Gastroesophageal sphincter (tissue), 4 donors: ENCODE results near the gene RANBP10. TPM values are rescaled to one million over a fixed set of nuclear protein-coding genes. Genes with fewer than 3 reads are reported as not detected.

Source experiments
- ATAC-seq: fragments of 150-250 bp; one replicate; pipeline ENCODE4 v1.9.1; 2016; ENCODE audit warnings: mild to moderate bottlenecking, moderate library complexity
- H3K27ac ChIP-seq, 4 donors: fragments of 200-600 bp; sonication (generic) in 3 of 4; 1 replicate in 3 of 4; 2 replicates in 1 of 4; pipeline ENCODE4 v1.5.1; 2016 to 2019
- H3K27me3 ChIP-seq: fragments of 200-600 bp; sonication (generic); one replicate; pipeline ENCODE4 v1.5.1; 2019
- H3K36me3 ChIP-seq, 2 donors: fragments of 200-600 bp; sonication (generic); one replicate each; pipeline ENCODE4 v1.5.1; 2019; ENCODE audit warnings: control low read depth in 1 of 2
- H3K4me1 ChIP-seq, 3 donors: fragments of 200-600 bp; sonication (generic); 1 replicate in 2 of 3; 2 replicates in 1 of 3; pipeline ENCODE4 v1.5.1; 2016 to 2019; ENCODE audit warnings: control low read depth in 2 of 3
- H3K4me3 ChIP-seq, 2 donors: fragments of 200-600 bp; sonication (generic); one replicate each; pipeline ENCODE4 v1.5.1; 2019; ENCODE audit warnings: mild to moderate bottlenecking in 1 of 2, moderate library complexity in 1 of 2
- H3K9me3 ChIP-seq, 3 donors: fragments of 200-600 bp; sonication (generic); one replicate each; pipeline ENCODE4 v1.5.1; 2017 to 2019; ENCODE audit warnings: control low read depth in 2 of 3
- CTCF ChIP-seq, 4 experiments: fragments of 200-600 bp in 2 of 4; fragments of 450-650 bp in 2 of 4; sonication (generic) in 1 of 4; IDR thresholded peaks; one replicate each; pipeline ENCODE4 v1.5.1; 2017 to 2019; ENCODE audit warnings: antibody characterized with exemption in 4 of 4, mild to moderate bottlenecking in 2 of 4, moderate library complexity in 2 of 4
- EP300 ChIP-seq: sonication (generic); formaldehyde crosslinking; IDR thresholded peaks from one replicate; pipeline ENCODE4 v1.6.1; 2017; ENCODE audit warnings: antibody characterized with exemption, mild to moderate bottlenecking
- POLR2A ChIP-seq, 2 donors: fragments of 450-650 bp; IDR thresholded peaks; one replicate each; pipeline ENCODE4 v1.6.1; 2017; ENCODE audit warnings: antibody characterized with exemption in 2 of 2, mild to moderate bottlenecking in 2 of 2, moderate library complexity in 1 of 2
- POLR2AphosphoS5 ChIP-seq: sonication (generic); formaldehyde crosslinking; IDR thresholded peaks from one replicate; pipeline ENCODE4 v1.6.1; 2017; ENCODE audit warnings: antibody characterized with exemption
- WGBS, 2 donors: methylation state at CpG; one replicate each; pipeline ENCODE4 v1.1.5; 2018; ENCODE audit warnings: low coverage in 1 of 2; 5-methylcytosine and 5-hydroxymethylcytosine counted together
- total RNA-seq, 4 donors: library from RNA; depleted of rRNA; stranded (reverse); fragments of >200 nt; gene quantifications; one replicate each; pipeline ENCODE4 v1.1.0, GENCODE V29; 2016

RANBP10 gene
- total RNA-seq, 4 donors from 2014 or later: 6.0 to 12.3 (median 8.4) TPM

GRCh38 chr16:67720236-67720635 is 86.1 kb downstream of the RANBP10 start:
- peaks cover 0 to 37% (median 15%) of the 10 kb centered on the region in 3 donors for H3K4me1 ChIP-seq
- H3K4me3 ChIP-seq: no peak overlapping the region
- TF ChIP-seq POLR2A (IDR thresholded peaks at IDR 0.05): no peak
- no peak for TF ChIP-seq POLR2AphosphoS5
- no peak for TF ChIP-seq CTCF (IDR thresholded peaks at IDR 0.05)
- TF ChIP-seq EP300: no peak
- H3K9me3 ChIP-seq: no peaks in the 10 kb centered on the region
- peaks cover 0 to 25% of the 10 kb centered on the region in 2 donors for H3K36me3 ChIP-seq
- peak overlapping the region in 3 of 4 donors; percentile 79 to 88 (median 86) for H3K27ac ChIP-seq
- no peaks in the 10 kb centered on the region for H3K27me3 ChIP-seq
- no peak for ATAC-seq
- 17 to 40% methylated on average over 1 of the region's 1 CpG for WGBS, 2 donors

DNA sequence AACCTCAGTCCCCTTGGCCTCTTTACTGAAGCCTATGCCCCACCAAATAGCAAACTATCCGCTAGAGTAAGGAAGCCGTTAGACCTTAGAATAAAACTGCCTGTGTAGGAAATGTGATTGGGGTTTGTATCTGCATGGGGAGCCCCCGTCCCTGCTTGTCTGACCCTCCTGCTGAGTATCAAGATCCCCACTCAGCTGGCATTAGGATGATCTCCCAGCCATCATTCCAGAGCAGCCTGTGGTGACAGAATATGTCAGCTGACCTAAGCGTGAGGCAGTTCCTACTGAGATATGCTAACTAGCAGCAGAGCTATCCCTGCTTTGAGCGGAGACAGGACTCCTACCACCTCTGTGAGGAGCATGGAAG is 86.6 kb downstream of the RANBP10 start:
- H3K36me3 ChIP-seq: peaks cover 0 to 21% of the 10 kb centered on the region in 2 donors

GRCh38 chr16:67719048-67719777 is 87.1 kb downstream of the RANBP10 start, which contains the start of gene GFOD2:
Gene GFOD2, minus strand, starts transcription at chr16:67719316. Its CDS starts 33,601 bp downstream, at chr16:67685715.
- peak; percentile 50 to 83 for TF ChIP-seq POLR2A (IDR thresholded peaks at IDR 0.05)
- peak; percentile 83 for TF ChIP-seq POLR2AphosphoS5
- no peak for TF ChIP-seq EP300
- TF ChIP-seq CTCF (IDR thresholded peaks at IDR 0.05): peak in 1 of 4 experiments; percentile 18
- Histone ChIP-seq H3K4me3 (peak within 1 kb of the TSS; percentile 84 to 92), H3K27me3 (no peaks in the 10 kb centered on the region), H3K4me1 (peaks cover 0 to 37% (median 15%) of the 10 kb centered on the region in 3 donors), H3K36me3 (peaks cover 0 to 15% of the 10 kb centered on the region in 2 donors), H3K9me3 (no peaks in the 10 kb centered on the region), H3K27ac (peak within 1 kb of the TSS; percentile 62 to 88 (median 82))
- peak; percentile 99 for ATAC-seq
- 0% methylated on average over 4 to 8 of the region's 59 CpGs for WGBS, 2 donors

More for the DNA sequence above, 86.6 kb downstream of the RANBP10 start:
- Histone ChIP-seq H3K4me1 (peaks cover 0 to 37% (median 15%) of the 10 kb centered on the region in 3 donors), H3K4me3 (peak overlapping the region; percentile 84 to 92), H3K27me3 (no peaks in the 10 kb centered on the region), H3K9me3 (no peaks in the 10 kb centered on the region), H3K27ac (peak overlapping the region; percentile 62 to 88 (median 82))
- ATAC-seq: peak; percentile 60
- no peak for TF ChIP-seq POLR2AphosphoS5
- no peak for TF ChIP-seq EP300
- no peak for TF ChIP-seq POLR2A (IDR thresholded peaks at IDR 0.05)
- TF ChIP-seq CTCF (IDR thresholded peaks at IDR 0.05): no peak
- WGBS, 2 donors: 4 to 16% methylated on average over 2 to 4 of the region's 5 CpGs

- peaks cover 0 to 37% (median 15%) of the 10 kb centered on the region in 3 donors for H3K4me1 ChIP-seq
- WGBS, 2 donors: 0 to 7% methylated on average over 3 to 8 of the region's 14 CpGs
- H3K9me3 ChIP-seq: no peaks in the 10 kb centered on the region
- no peak for ATAC-seq
- peaks cover 0 to 9% of the 10 kb centered on the region in 2 donors for H3K36me3 ChIP-seq
- peak overlapping the region; percentile 84 to 92 for H3K4me3 ChIP-seq
- TF ChIP-seq POLR2A (IDR thresholded peaks at IDR 0.05): no peak
- no peak for TF ChIP-seq CTCF (IDR thresholded peaks at IDR 0.05)
- no peak for TF ChIP-seq POLR2AphosphoS5
- no peaks in the 10 kb centered on the region for H3K27me3 ChIP-seq
- peak overlapping the region in 3 of 4 donors; percentile 79 to 88 (median 86) for H3K27ac ChIP-seq
Measured at GRCh38 chr16:67718668-67719047, 87.7 kb downstream of the RANBP10 start.

DNA sequence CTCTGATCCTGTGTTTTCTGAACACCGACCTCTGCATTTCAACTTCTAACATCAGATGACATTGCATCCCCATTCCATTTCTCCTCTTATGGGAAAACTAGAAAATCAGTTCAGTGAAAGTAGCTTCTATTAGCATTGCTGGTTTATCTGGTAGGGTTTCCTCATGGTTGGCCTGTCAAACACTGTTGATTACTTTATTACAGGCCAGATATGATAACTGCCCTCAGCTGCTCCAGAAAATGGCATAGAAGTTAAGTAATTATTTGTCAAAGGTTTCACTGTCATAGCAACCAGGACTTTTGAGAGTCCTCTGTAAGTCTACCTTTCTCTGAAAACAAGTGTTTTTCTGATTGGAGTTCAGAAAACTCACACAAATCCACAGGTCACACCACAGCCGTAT is 90.3 kb downstream of the RANBP10 start:
- WGBS, 2 donors: 92 to 95% methylated on average over 2 of the region's 2 CpGs
- TF ChIP-seq EP300 (no peak), CTCF (IDR thresholded peaks at IDR 0.05) (no peak), POLR2A (IDR thresholded peaks at IDR 0.05) (no peak), POLR2AphosphoS5 (no peak)
- H3K36me3 ChIP-seq: no peaks in the 10 kb centered on the region
- ATAC-seq: no peak
- H3K4me1 ChIP-seq: peaks cover 0 to 37% (median 15%) of the 10 kb centered on the region in 3 donors
- H3K9me3 ChIP-seq: no peaks in the 10 kb centered on the region
- no peaks in the 10 kb centered on the region for H3K27me3 ChIP-seq
- no peak overlapping the region for H3K4me3 ChIP-seq
- no peak overlapping the region for H3K27ac ChIP-seq
